Heart left ventricle (tissue), 13 donors: ENCODE data around the gene MSL1.

Experiments
- CTCF ChIP-seq, 12 donors: fragments of 200-600 bp; sonication (generic) in 4 of 12; IDR thresholded peaks; one replicate each; pipeline versions ENCODE4 v1.5.0 to v1.8.0; 2018 to 2022; ENCODE audit warnings: antibody characterized with exemption in 12 of 12, mild to moderate bottlenecking in 5 of 12
- POLR2A ChIP-seq, 2 donors: fragments of 450-650 bp; IDR thresholded peaks; one replicate each; pipeline ENCODE4 v1.6.1; 2017; ENCODE audit warnings: antibody characterized with exemption in 2 of 2, mild to moderate bottlenecking in 2 of 2, moderate library complexity in 2 of 2
- donor health status: ischemic (EF 13 %, LVEDD 7.1; RV severe dilation, severe dysfunction).
- donor health status: DM: no; HTN: yes; CAD: no.
- donor health status: DM: no; HTN: no; CAD: no.
- donor health status: ischemic (EF 25% LVEDD 6.9; RV normal size, moderate dysfunction).
- donor health status: ischemic (EF 25% LVEDD 5.7; RV mildly dilated, moderate dysfunction).
- donor health status: ischemic (EF 35%, LVEDD 5.7; RV mildly dilated, moderate dysfunction).
- donor health status: nonischemic (EF 11% LVEDD 7.7; RV severe dilation, severe dysfunction).
- donor health status: DM: yes; HTN: yes; CAD: no.
- donor health status: PGD.
- donor health status: ischemic (EF 29% LVEDD 5.4; RV normal size, mild dysfunction).
- donor health status: nonischemic (EF 23%, LVEDD 6.1; RV moderate dilation, normal function).

DNA sequence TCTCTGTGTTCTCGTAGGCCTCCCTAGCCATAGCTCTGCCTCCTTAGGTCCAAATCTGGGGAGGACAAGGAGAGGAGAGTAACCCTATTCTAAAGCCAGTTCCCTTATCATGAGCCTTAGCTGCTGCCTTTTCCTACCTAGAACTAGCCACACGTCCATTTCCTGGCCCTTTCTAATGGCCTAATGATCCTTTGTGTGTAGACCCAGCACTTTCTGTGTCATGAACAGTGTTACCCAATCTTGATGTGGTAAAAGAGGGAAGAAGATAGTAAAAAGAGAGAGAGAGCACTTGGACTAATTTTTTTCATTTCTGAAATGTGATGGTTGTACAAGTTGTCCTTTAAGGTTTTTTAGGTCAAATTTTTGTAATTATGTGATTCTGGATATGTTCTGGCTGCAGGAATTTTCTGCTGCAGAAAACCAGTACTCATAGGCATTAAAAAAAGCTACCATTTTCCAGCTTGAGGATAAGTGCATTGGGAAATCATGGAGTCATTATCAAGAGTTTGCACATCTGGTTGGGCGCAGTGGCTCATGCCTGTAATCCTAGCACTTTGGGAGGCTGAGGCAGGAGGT, 36.8 kb downstream of the MSL1 start:
- no peak for TF ChIP-seq CTCF (IDR thresholded peaks at IDR 0.05)
- no peak for TF ChIP-seq POLR2A (IDR thresholded peaks at IDR 0.05)
